Endothelial cell of hepatic sinusoid (primary cell): ENCODE measurements around the gene KISS1.

Experiments used
- in situ Hi-C: cut with HindIII; loops from 2 replicates; pipeline ENCODE4 v1.10.0; 2017; ENCODE audit warnings: low sequenced_read_pairs

KISS1 gene

GRCh38 chr1:204162494-204163074 is 33.7 kb downstream of the KISS1 start:
- in situ Hi-C loops: loop anchor here (5.0 kb wide), 1 partner anchor 55 kb away; no protein-coding TSS in a partner anchor

- in situ Hi-C loops: loop anchor here (5.0 kb wide), 1 partner anchor 55 kb away; no protein-coding TSS in a partner anchor
Observed at GRCh38 chr1:204161609-204162493, 34.4 kb downstream of the KISS1 start.

- in situ Hi-C loops: loop anchor here (5.0 kb wide), 1 partner anchor 204 kb away; no protein-coding TSS in a partner anchor
Observed at GRCh38 chr1:204157962-204158361, 38.3 kb downstream of the KISS1 start.

- in situ Hi-C loops: loop anchor here (5.0 kb wide), 1 partner anchor 206 kb away; no protein-coding TSS in a partner anchor
Observed at GRCh38 chr1:204155881-204156280, 40.4 kb downstream of the KISS1 start.

- in situ Hi-C loops: loop anchor here (5.0 kb wide), 1 partner anchor 208 kb away; no protein-coding TSS in a partner anchor
Observed at GRCh38 chr1:204154568-204155255, 41.6 kb downstream of the KISS1 start.

- in situ Hi-C loops: no loop called here
Observed at GRCh38 chr1:204153667-204154066, 42.6 kb downstream of the KISS1 start.

GRCh38 chr1:204152310-204153044 is 43.8 kb downstream of the KISS1 start:
- in situ Hi-C loops: no loop called here

- in situ Hi-C loops: no loop called here
Observed at GRCh38 chr1:204151552-204152309, 44.6 kb downstream of the KISS1 start, which contains the start of gene ETNK2. TSS of gene ETNK2 (minus strand) at chr1:204152044. CDS start at chr1:204151852, 192 bp downstream.

GRCh38 chr1:204150702-204151551 is 45.4 kb downstream of the KISS1 start:
- in situ Hi-C loops: no loop called here

- in situ Hi-C loops: no loop called here
Observed at GRCh38 chr1:204149635-204150565, 46.4 kb downstream of the KISS1 start.

- in situ Hi-C loops: no loop called here
Observed at GRCh38 chr1:204149107-204149506, 47.2 kb downstream of the KISS1 start.

- in situ Hi-C loops: no loop called here
Observed at GRCh38 chr1:204147406-204148383, 48.6 kb downstream of the KISS1 start.

GRCh38 chr1:204146965-204147364 is 49.3 kb downstream of the KISS1 start:
- in situ Hi-C loops: no loop called here

GRCh38 chr1:204146309-204146708 is 50.0 kb downstream of the KISS1 start:
- in situ Hi-C loops: no loop called here

GRCh38 chr1:204145033-204145504 is 51.2 kb downstream of the KISS1 start:
- in situ Hi-C loops: no loop called here

GRCh38 chr1:204143276-204144041 is 52.8 kb downstream of the KISS1 start:
- in situ Hi-C loops: no loop called here
